HK-2 (cell line): Measurements from ENCODE around the gene MYZAP.

Source experiments
- DNase-seq: peaks from one replicate; pipeline ENCODE4 v3.0.0-alpha.2; 2018; ENCODE audit not compliant: unreplicated experiment

The MYZAP gene

DNA sequence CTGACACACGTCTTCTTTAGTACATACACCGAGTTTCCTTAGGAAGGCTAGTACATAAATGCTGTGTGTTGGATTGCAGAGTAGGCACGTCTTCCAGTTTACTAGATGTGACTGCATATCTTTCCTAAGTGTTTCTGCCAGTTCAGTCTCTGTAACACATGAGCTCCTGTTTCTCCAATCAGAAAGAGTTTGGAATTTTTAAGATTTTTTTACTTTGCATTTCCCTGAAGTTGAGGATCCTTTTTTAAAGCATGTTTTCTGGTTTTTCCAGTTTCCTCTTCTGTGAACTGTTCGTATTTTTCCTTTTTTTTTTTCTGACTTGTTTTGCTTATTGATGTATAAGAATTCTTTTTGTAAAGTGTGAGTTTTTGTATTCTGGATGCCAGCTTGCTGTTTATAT lies 107.3 kb downstream of the MYZAP start:
- no peak for DNase-seq

DNA sequence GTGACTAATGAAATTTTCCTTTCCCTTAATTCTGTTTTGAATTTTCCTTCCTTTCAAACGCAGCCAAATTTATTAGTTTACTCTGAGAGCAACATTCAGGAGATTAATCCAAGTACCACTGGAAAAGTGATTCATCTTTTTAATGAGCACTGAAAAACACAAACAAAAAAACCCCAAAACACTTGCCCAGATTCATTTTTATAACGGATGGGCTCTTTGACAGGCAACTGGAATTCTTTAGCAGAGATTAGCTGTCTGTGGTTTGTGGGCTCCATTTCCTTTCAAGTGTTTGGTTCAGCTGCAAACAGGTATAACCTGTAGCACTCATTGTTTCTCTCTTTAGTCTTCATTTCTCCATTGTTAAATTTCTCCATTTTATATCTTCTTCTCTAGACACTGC lies 111.7 kb downstream of the MYZAP start:
- DNase-seq = no peak

DNA sequence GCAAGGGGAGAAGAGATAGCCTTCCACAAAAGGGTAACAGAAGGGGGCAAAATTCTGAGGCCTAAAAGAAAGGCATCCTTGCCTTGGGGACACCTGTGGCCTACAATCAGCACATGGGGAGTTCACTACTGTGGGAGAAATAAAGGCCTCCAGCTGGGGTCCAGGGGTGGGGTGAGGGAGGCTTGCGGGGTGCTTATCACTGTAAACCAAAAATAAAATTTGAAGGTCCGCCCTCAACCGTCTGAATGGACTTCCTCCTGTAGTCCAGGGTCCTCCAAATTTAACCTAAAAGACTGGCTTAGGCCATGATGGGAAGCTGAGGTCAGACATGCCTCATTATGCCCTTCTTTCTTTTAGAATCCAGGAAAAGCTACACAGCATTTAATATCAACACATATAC lies 112.7 kb downstream of the MYZAP start:
- DNase-seq = no peak

DNA sequence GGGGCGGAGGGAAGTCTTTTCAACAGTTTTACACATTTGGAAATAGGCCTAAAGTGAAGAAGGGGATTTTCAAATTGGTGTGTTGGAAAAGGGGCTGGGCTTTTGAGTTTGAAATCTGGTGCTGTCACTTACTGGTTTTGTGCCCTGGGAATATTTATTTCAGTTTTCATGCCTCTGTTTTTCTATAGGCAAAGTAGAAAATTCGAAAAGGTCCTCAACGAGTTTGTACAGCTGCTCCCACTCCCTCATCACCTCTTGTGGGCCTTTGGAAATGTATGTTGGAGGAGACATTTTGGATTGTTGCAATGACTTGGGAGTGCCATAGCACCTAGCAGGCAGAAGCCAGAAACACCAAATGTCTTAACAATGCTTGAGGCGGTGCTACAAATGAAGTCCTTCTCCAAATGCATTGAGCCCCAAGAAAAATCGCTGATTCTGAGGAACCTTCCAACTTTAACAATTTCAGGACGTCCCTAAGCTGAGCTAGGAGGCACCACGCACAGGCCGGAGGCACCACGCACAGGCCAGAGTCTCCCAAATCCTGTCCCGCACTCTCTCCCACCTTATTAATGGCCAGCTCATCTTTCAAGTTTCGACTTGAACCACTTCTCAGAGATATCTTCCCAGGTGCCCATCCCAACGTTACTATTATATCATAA lies 114.2 kb downstream of the MYZAP start:
- no peak for DNase-seq

DNA sequence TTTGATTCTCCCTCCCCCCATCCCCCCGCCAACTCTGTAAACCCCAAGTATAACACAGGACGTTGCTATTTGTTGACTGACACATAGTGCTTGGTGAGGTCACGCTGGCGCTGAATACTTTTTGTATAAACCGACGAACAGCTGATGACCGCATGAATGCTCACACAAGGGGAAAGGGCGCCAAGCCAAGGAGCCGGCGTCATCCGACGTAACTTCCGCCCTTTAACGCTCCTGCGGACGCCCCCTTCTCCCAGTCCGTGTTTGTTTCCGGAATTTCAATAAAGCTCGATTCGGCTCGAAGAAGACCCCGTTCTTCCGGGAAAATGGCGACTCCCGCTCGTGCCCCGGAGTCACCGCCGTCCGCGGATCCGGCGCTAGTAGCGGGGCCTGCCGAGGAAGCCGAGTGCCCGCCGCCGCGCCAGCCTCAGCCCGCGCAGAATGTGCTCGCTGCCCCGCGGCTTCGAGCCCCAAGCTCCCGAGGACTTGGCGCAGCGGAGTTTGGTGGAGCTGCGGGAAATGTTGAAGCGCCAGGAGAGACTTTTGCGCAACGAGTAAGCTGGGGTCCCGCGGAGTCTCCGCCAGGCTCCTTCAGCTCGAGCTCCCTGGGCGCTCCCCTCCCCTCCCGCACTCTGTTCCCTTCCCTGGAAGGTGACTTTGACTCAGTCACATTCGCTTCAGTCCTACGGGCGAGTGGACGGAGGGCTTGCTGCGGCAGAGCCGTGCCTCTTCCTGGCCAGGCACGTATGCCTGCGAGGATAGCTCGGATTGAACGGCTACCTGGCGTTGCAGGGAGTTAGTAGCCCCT lies 114.9 kb downstream of the MYZAP start, which contains the start of gene POLR2M:
Gene POLR2M (plus strand): TSS at position 310 of the 805 bp plus-strand sequence. CDS start 129 bp downstream, at position 439.
- peak; percentile 86 for DNase-seq

DNA sequence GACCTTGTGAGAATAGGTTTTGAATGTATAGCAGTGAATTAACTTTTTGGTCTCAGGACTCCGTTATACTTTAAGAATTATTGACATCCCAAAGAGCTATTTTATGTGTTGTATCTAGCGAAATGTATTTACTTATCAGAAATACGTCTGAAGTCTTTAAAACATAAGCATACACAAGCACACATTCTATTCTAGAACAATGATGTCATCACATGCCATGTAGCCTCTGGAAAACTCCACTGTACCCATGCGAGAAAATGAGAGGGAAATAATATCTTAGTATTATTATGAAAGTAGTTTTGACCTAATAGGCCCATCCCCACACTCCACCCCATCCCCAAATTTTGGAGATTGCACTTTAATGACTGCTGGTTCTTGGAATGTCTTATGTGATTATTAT lies 116.3 kb downstream of the MYZAP start:
- no peak for DNase-seq

DNA sequence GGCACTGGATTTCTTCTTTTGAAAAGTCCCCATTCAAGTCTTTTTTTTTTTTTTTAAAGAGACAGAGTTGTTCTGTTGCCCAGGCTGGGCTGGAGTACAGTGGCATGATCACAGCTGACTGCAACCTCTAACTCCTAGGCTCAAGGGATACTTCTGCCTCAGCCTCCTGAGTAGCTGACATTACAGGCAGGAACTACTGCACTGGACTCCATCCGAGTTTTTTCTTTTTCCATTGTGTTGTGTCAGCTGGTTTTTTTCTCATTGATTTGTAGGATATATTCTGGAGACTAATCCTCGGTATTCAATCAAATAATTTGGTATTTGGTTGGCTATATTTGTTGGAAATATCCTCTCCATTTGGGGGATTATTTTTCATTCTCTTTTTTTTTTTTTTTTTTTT lies 126.6 kb downstream of the MYZAP start:
- no peak for DNase-seq

DNA sequence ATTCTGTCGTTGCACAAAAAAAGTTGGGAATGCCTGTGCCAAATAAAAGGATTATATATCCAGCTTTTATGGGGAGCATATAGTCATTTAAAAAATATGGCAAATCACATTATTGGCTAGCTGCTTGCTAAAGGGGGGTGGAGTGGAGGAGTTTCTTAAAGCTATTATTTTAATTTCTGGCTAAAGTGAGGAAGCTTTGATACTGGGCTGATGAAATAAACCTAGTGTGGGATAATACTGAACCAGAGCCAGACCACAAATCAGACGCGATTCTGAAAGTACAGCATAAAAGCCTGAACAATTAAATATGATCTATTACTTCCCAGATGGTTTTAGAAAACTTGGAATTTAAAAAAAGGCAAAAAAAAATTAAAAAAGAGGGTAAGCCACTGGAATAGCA lies 129.2 kb downstream of the MYZAP start:
- no peak for DNase-seq

DNA sequence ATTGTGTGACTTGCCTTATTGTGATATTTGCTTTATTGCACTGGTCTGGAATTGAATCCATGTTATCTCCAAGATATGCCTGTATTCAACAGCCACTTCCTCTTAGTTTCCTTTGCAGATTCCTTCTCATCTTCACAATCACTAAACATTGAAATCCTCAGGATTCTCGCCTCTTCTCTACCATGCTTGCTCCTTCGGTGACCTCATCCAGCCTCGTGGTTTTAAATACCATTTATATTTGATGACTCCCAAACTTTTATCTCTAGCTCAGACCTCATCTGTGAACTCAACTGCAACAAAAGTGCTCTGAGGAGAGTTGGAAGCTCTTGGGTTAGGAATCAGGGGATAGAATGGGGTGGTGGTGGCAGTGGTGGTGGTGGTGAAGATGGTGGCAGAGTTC lies 134.7 kb downstream of the MYZAP start:
- DNase-seq = no peak

DNA sequence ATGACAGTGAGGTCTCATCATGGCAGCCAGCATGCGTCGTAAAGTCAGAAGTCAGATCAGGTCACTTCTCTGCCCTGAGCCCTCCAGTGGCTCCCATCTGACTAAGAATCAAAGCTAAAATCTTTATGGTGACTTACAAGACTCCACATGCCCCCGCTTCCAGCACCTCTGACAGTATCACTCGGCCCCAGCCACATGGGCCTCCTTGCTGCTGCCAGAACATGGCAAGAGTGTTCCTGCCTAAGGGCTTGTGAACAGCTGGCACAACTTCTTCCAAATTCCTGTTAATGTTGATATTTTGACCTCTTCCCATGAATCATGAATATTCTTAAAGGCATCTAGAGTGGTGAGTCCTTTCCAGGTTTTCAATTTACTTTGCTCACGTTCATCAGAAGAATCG lies 135.3 kb downstream of the MYZAP start:
- no peak for DNase-seq

DNA sequence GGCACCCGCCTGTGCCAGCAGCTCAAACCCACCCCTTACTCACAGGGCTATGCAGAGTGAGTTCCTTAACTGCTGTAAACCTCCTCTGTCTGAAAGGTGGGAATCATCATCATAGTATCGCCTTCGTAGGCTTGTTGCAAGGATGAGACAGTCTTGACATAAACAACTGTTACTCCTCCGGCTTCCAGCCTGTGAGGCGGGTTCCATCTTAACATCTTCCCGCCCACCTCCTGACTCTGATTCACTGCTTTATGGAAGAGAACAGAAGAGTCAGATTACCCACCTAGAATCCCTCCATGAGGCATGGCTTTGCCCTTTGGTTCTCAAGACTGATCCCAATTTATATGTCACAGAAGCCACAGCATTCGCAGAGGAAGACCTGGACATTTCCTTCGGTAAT lies 136.7 kb downstream of the MYZAP start:
- no peak for DNase-seq

DNA sequence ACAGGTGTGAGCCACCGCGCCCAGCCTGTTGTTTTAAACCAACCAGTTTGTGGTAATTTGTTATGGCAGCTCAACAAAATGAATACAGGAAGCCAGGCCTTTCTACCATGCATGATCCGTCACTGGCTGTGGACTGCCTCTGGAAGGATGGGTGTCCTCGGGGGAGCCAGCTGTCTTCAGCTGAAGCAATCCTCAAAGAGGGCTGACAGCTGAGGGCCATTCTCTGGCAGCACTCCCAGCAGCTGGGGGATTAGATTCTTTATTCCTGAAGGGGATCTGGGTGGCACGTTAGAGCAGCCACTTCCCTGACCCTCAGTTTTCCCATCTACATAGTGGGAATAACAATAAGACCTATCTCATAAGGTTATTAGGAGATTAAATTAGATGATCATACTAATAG lies 139.2 kb downstream of the MYZAP start:
- no peak for DNase-seq

DNA sequence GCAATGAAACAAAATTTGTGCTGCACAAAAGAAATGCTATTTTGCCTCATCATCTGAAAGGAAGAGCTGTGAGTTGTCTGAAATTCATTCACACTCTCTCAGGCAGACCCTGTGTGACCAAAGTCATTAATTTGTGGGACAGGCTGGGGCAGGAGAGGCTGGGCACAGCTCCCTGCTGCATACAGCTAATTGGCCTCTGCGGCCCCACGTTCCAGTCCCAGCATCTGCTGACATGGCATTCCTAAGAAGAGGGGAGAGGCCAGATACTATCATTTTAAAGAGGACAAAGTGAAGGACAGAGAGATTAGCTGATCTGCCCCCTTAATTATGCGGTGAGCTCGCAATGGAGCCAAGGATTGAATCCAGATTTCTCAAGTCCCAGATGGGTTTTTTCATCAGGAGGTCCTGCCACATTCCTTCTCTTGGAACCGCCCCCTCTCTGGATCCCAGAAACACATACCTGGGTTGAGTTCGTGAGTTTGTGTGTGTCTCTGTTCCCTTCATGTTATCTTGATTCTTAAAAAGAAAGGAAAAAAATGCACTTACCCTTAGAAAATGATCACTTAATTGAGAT lies 139.9 kb downstream of the MYZAP start:
- DNase-seq = no peak

DNA sequence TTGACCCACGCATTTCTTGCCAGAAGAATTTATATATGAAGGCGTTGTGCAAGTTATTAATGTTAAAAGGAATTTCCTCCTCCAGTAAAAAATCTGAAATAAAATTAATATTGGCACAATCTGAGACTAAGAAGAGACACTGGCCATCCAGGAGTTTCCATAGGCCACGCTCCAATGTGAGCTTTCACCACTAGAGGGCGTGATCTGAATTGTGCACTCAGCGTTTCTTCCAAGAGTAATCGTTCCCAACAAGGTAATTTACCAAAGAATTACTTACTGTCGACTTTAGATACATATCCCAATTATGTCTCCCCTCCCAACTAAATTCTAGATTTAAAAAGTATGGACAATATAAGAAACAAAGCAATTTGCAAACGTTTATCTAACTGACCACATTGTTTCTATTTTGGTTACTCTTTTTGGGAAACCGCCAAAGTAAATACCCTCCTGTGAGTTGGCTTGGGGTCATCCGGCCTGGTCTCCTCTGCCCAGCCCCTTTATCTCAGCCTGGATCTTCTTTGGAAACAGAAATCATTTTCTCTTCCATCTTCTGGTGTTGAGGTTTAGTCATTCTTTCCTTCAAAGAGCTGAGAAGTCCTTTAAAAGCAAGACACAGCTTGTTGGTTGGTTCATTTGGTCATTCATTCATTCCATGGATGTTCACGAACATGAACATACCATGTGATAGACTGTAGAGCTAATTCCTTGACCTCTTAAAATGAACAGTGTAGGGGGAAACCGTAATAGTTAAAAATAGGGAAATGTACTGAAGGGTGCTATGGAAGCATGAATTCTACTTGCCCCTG lies 141.0 kb downstream of the MYZAP start:
- peak; percentile 18 for DNase-seq

DNA sequence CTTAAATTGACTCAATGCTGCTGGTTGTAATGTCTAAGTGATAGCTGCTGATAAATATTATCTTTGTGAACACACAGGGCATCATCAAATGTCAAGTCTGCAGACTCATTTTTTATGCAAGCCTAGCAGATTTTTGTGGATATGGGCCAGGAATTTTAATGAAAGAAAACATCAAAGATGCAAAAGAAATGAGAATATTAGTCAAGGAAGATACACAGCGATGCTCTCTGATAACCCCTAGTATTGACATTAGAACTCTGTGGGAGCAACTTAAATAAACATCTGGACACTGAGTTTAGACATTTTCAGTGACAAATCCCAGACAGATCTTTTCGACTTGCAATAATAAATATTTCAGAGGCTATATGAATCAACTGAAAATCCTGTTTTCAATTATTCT lies 143.2 kb downstream of the MYZAP start:
- DNase-seq = no peak
